ENCODE measurements around the gene ACOXL. TPM values are rescaled to one million over a fixed set of nuclear protein-coding genes. Genes with fewer than 3 reads are reported as not detected.
A peak's percentile ranks its signal among the peaks of the same experiment; 100 is the strongest.

ACOXL gene
- total RNA-seq, 3 donors from 2014 or later (not counting 1 experiment from before 2014, with no cell fraction given), result not detected

DNA sequence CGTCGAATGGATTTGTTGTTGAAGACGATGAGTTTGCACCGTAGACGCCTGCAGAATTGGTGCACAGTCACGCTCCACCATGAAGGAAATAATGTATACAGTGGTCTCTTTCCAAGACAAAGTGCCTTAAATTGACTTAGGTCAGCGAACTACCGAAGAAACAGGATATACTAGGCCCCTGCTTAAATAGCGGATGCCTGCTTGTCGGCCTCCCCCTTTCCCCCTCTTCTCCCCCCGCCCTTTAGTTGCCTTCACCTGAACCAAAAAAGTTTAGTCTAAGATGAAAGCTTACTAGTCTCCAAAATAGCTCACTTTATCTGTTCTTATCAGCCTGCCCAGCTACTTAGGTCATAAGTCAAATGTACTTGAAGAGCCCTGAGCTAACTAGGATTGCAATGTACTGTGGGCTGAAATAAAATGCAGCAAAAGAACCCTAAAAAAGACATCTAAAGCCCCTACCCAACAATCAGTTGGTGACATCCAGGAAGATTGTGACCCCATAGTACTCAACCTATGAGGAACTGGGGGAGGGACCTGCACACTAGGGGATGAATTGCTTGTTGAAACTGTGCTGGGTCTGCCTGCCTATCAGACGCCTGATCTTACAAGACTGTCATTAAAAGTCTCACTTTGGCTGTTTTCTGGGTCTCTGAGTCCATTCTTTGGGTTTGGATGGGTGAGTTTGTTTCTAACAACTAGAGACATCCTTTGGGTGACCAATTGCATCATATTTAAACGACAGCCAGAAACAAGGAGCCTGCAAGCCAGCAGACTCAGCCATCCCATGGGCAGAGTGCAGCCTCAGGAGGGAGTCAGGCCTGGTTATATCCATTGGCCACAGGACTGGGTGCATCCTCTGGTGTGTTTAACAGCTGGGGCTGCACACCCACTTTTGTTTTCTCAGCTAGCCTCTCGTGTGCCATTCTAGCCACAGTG is 14.5 kb downstream of the ACOXL start:
- Mint-ChIP-seq H3K4me3 (no peak overlapping the region), H3K27me3 (ENCODE audit: low read depth in 2 of 2) (peaks cover 33 to 53% of the 10 kb centered on the region in 2 donors), H3K9me3 (no peaks in the 10 kb centered on the region), H3K27ac (no peak overlapping the region), H3K36me3 (no peaks in the 10 kb centered on the region), H3K4me1 (peaks cover 12 to 18% of the 10 kb centered on the region in 2 donors)
- no peaks in the 10 kb centered on the region for H3K9me3 ChIP-seq (ENCODE audit: control insufficient read depth, insufficient read depth, low read length)
- DNase-seq (no peak), ATAC-seq (no peak)
- H3K4me1 ChIP-seq (ENCODE audit: control insufficient read depth, insufficient read depth, low read length), result peaks cover 13% of the 10 kb centered on the region
- no peaks in the 10 kb centered on the region for H3K36me3 ChIP-seq (ENCODE audit: control insufficient read depth, insufficient read depth, low read length)
- H3K4me3 ChIP-seq (ENCODE audit: low read length), result no peak overlapping the region
- TF ChIP-seq, protein P1, sequence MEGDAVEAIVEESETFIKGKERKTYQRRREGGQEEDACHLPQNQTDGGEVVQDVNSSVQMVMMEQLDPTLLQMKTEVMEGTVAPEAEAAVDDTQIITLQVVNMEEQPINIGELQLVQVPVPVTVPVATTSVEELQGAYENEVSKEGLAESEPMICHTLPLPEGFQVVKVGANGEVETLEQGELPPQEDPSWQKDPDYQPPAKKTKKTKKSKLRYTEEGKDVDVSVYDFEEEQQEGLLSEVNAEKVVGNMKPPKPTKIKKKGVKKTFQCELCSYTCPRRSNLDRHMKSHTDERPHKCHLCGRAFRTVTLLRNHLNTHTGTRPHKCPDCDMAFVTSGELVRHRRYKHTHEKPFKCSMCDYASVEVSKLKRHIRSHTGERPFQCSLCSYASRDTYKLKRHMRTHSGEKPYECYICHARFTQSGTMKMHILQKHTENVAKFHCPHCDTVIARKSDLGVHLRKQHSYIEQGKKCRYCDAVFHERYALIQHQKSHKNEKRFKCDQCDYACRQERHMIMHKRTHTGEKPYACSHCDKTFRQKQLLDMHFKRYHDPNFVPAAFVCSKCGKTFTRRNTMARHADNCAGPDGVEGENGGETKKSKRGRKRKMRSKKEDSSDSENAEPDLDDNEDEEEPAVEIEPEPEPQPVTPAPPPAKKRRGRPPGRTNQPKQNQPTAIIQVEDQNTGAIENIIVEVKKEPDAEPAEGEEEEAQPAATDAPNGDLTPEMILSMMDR (IDR thresholded peaks at IDR 0.05), result no peak
- H3K27me3 ChIP-seq (ENCODE audit: control insufficient read depth, insufficient read depth, low read length), result peaks cover 5% of the 10 kb centered on the region
- WGBS (ENCODE audit: insufficient coverage), result 88% methylated on average over 14 of the region's 14 CpGs
- H3K27ac ChIP-seq (ENCODE audit: low read length), result no peak overlapping the region
- intact Hi-C loops (cut with micrococcal nuclease), result no loop called here

DNA sequence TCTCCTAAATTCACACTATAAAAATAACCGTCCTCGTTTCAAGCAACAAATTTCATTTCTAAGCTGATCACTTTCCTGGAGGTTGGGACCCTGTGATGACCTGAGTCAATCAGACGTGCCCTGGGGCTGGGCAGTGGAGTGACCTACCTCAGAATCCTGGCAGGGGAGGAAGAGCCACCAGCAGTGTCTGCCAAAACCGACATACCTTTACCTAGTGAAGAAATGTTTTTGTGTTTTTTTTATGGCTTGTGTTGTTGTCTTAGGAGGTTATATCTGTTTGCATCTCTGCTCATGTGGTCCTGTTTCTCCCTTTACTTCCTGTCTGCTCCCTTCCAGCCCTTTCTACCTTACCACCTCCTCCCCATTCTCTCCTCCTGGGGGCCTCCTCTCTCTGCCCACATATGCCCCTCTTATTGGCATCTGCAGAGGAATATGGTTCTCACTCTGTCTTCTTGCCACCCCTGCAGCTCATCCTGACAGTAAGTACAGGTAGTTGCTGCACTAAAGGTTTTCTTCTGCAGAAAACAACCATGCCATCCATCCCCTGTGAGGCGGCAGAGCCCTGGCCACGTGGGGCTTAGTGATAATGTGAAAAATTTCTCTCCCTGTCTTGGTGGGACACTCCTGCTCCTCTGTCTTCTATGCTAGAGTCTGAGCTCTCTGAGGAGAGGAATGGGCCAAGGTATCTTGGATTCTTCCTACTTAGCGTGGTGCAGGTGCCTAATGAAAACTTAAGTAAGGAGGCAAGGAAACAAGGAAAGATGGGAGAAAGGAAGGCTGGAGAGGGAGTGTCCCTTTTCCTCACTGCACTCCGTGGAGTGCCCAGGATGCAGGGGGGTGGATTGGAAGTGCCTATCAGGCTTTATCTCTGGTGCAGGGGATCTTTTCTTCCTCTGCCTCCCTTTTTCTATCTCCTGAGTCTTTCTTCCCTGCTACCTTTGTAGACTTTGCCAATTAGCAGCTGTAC is 15.4 kb downstream of the ACOXL start:
- 52% methylated on average over 7 of the region's 8 CpGs for WGBS (ENCODE audit: insufficient coverage)
- Histone ChIP-seq H3K27ac (ENCODE audit: low read length) (no peak overlapping the region), H3K4me1 (ENCODE audit: control insufficient read depth, insufficient read depth, low read length) (peaks cover 13% of the 10 kb centered on the region), H3K4me3 (ENCODE audit: low read length) (no peak overlapping the region), H3K27me3 (ENCODE audit: control insufficient read depth, insufficient read depth, low read length) (peaks cover 5% of the 10 kb centered on the region), H3K36me3 (ENCODE audit: control insufficient read depth, insufficient read depth, low read length) (no peaks in the 10 kb centered on the region), H3K9me3 (ENCODE audit: control insufficient read depth, insufficient read depth, low read length) (no peaks in the 10 kb centered on the region)
- TF ChIP-seq, protein P1 (IDR thresholded peaks at IDR 0.05), result no peak
- Mint-ChIP-seq H3K9me3 (no peaks in the 10 kb centered on the region), H3K4me1 (peaks cover 12 to 18% of the 10 kb centered on the region in 2 donors), H3K27ac (no peak overlapping the region), H3K27me3 (ENCODE audit: low read depth in 2 of 2) (peaks cover 33 to 46% of the 10 kb centered on the region in 2 donors), H3K36me3 (no peaks in the 10 kb centered on the region), H3K4me3 (peak overlapping the region; percentile 22)
- DNase-seq, result no peak
- no peak for ATAC-seq
- intact Hi-C loops (cut with micrococcal nuclease), result no loop called here

- WGBS (ENCODE audit: insufficient coverage), result under 1% methylated on average over 6 of the region's 6 CpGs
- no peaks in the 10 kb centered on the region for H3K9me3 ChIP-seq (ENCODE audit: control insufficient read depth, insufficient read depth, low read length)
- TF ChIP-seq, protein P1 (IDR thresholded peaks at IDR 0.05), result no peak
- ATAC-seq (peak; percentile 44 to 83 (median 72)), DNase-seq (peak in 1 of 2 donors; percentile 66)
- H3K4me1 Mint-ChIP-seq, result peaks cover 12 to 18% of the 10 kb centered on the region in 2 donors
- H3K4me3 ChIP-seq (ENCODE audit: low read length), result no peak overlapping the region
- peak overlapping the region; percentile 22 for H3K4me3 Mint-ChIP-seq
- peaks cover 5% of the 10 kb centered on the region for H3K27me3 ChIP-seq (ENCODE audit: control insufficient read depth, insufficient read depth, low read length)
- intact Hi-C loops (cut with micrococcal nuclease), result no loop called here
- no peaks in the 10 kb centered on the region for H3K9me3 Mint-ChIP-seq
- peaks cover 33 to 46% of the 10 kb centered on the region in 2 donors for H3K27me3 Mint-ChIP-seq (ENCODE audit: low read depth in 2 of 2)
- no peaks in the 10 kb centered on the region for H3K36me3 ChIP-seq (ENCODE audit: control insufficient read depth, insufficient read depth, low read length)
- H3K36me3 Mint-ChIP-seq, result no peaks in the 10 kb centered on the region
- no peak overlapping the region for H3K27ac ChIP-seq (ENCODE audit: low read length)
- peaks cover 13% of the 10 kb centered on the region for H3K4me1 ChIP-seq (ENCODE audit: control insufficient read depth, insufficient read depth, low read length)
- H3K27ac Mint-ChIP-seq, result no peak overlapping the region
Measured at GRCh38 chr2:110748489-110748867, 16.1 kb downstream of the ACOXL start.

Data from natural killer cell (primary cell).